KMS-11 (cell line): ENCODE measurements around the gene LRRC73.

Source experiments
- H2AFZ ChIP-seq: fragments of 200-600 bp; sonication (generic); 2 replicates; pipeline ENCODE4 v1.6.1; 2016; ENCODE audit warnings: antibody characterized with exemption, mixed run types, low read depth
- H3K27ac ChIP-seq: fragments of 200-600 bp; sonication (generic); 2 replicates; pipeline ENCODE4 v1.6.1; 2016; ENCODE audit warnings: mild to moderate bottlenecking, mixed run types
- H3K27me3 ChIP-seq: fragments of 200-600 bp; sonication (generic); 2 replicates; pipeline ENCODE4 v1.6.1; 2017; ENCODE audit warnings: mild to moderate bottlenecking, low read depth, mixed run types, moderate library complexity; ENCODE audit not compliant: insufficient read depth
- H3K36me3 ChIP-seq: fragments of 200-600 bp; sonication (generic); 2 replicates; pipeline ENCODE4 v1.6.1; 2017; ENCODE audit warnings: mild to moderate bottlenecking, mixed run types; ENCODE audit not compliant: insufficient read depth
- H3K4me1 ChIP-seq: fragments of 200-600 bp; sonication (generic); 2 replicates; pipeline ENCODE4 v1.6.1; 2016; ENCODE audit warnings: mild to moderate bottlenecking, low read depth, mixed run types; ENCODE audit not compliant: poor library complexity, severe bottlenecking
- H3K4me2 ChIP-seq: fragments of 200-600 bp; sonication (generic); 2 replicates; pipeline ENCODE4 v1.7.0; 2016; ENCODE audit warnings: mild to moderate bottlenecking, mixed run types
- H3K4me3 ChIP-seq: fragments of 200-600 bp; sonication (generic); IDR thresholded peaks from 2 replicates; pipeline ENCODE4 v1.6.1; 2017; ENCODE audit warnings: low read depth, low read length, mixed read lengths; ENCODE audit not compliant: insufficient read depth
- H3K79me2 ChIP-seq: fragments of 200-600 bp; sonication (generic); 2 replicates; pipeline ENCODE4 v1.6.1; 2016; ENCODE audit warnings: low read depth, mixed run types; ENCODE audit not compliant: insufficient read depth
- H3K9ac ChIP-seq: fragments of 200-600 bp; sonication (generic); 2 replicates; pipeline ENCODE4 v1.6.1; 2016; ENCODE audit warnings: mild to moderate bottlenecking, mixed run types
- H4K20me1 ChIP-seq: fragments of 200-600 bp; sonication (generic); 2 replicates; pipeline ENCODE4 v1.6.1; 2016; ENCODE audit warnings: mild to moderate bottlenecking, mixed run types; ENCODE audit not compliant: insufficient read depth
- TF ChIP-seq, protein P1 (sequence below): fragments of 200-600 bp; sonication (generic); conservative IDR thresholded peaks from 2 replicates; pipeline ENCODE4 v1.6.1; 2017; ENCODE audit warnings: low read depth, mild to moderate bottlenecking, antibody characterized with exemption, low read length, moderate library complexity, mixed read lengths

The LRRC73 gene

GRCh38 chr6:43524483-43524961 lies 14.4 kb upstream of the LRRC73 start:
- no peak overlapping the region for H2AFZ ChIP-seq
- peaks cover 30% of the 10 kb centered on the region for H3K4me1 ChIP-seq
- no peak overlapping the region for H3K27ac ChIP-seq
- H3K9ac ChIP-seq = no peak overlapping the region
- H3K79me2 ChIP-seq = peaks cover 11% of the 10 kb centered on the region; the same call in 1 of the 2 replicates
- no peaks in the 10 kb centered on the region for H4K20me1 ChIP-seq
- peaks cover 28% of the 10 kb centered on the region; the same call in 1 of the 2 replicates for H3K36me3 ChIP-seq
- TF ChIP-seq, protein P1, sequence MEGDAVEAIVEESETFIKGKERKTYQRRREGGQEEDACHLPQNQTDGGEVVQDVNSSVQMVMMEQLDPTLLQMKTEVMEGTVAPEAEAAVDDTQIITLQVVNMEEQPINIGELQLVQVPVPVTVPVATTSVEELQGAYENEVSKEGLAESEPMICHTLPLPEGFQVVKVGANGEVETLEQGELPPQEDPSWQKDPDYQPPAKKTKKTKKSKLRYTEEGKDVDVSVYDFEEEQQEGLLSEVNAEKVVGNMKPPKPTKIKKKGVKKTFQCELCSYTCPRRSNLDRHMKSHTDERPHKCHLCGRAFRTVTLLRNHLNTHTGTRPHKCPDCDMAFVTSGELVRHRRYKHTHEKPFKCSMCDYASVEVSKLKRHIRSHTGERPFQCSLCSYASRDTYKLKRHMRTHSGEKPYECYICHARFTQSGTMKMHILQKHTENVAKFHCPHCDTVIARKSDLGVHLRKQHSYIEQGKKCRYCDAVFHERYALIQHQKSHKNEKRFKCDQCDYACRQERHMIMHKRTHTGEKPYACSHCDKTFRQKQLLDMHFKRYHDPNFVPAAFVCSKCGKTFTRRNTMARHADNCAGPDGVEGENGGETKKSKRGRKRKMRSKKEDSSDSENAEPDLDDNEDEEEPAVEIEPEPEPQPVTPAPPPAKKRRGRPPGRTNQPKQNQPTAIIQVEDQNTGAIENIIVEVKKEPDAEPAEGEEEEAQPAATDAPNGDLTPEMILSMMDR = no peak
- H3K4me2 ChIP-seq = no peak overlapping the region
- no peaks in the 10 kb centered on the region for H3K27me3 ChIP-seq
- H3K4me3 ChIP-seq = no peak overlapping the region

DNA sequence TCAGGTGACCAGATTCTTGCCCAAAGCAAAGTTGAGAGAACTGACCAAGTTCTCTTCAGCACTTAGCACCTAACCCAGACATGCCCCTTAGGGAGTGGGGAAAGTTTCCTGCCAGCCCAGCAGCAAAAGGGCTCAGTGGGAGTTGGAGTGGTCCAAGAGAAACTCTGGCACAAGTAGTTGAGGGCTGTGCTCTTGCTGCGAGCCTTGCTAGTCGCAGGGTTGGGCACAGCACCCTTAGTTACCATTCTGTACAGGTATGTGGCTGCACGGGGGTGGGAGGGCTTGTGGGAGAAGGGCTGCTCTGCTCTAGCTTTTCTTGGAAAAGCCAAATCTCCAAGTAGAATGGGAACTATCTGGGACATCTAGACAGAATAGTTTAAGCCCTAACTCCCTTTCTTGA lies 13.1 kb upstream of the LRRC73 start:
- H3K27me3 ChIP-seq = no peaks in the 10 kb centered on the region
- no peak overlapping the region for H3K4me3 ChIP-seq
- TF ChIP-seq, protein P1 = no peak
- peaks cover 24% of the 10 kb centered on the region for H3K79me2 ChIP-seq
- H3K9ac ChIP-seq = no peak overlapping the region
- no peak overlapping the region for H2AFZ ChIP-seq
- H4K20me1 ChIP-seq = no peaks in the 10 kb centered on the region
- peaks cover 40% of the 10 kb centered on the region for H3K4me1 ChIP-seq
- H3K27ac ChIP-seq = no peak overlapping the region
- no peak overlapping the region for H3K4me2 ChIP-seq
- peaks cover 28% of the 10 kb centered on the region; the same call in 1 of the 2 replicates for H3K36me3 ChIP-seq

DNA sequence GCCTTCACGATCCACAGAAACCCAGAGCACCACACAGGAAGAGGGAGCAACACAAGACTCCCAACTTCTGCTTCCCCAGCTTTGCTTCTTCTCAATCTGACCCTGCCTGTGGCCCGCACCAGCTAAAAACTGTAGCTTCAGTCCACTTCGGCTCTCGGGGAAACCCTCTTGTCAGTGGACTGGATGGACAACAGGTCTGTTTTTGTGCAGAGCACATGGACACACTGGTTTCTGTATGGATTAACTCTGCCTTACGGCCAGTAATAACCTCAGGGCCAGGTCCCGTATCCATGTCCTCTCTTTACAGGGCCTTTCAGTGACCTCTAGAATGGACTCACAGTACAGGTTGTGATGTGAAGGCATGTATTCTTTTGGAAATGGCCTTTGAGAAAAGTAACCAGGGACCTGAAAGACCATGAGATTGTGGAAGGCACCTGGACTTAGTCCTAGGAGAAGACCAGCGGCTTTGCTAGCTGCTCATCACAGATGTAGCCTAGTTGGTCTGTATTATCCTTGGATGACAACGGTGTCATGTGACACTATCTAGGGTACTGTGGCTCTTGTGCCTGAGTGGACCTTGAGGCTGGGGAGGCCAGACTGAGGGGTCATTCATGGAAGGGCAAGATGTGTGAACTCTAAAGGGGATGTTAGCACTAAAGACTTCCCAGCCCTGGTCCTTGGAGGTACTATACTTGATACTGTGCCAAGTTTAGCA lies 12.6 kb upstream of the LRRC73 start:
- Histone ChIP-seq H3K4me2 (no peak overlapping the region), H3K9ac (no peak overlapping the region), H3K4me3 (no peak overlapping the region), H3K36me3 (peaks cover 28% of the 10 kb centered on the region; the same call in 1 of the 2 replicates), H3K79me2 (peaks cover 30% of the 10 kb centered on the region), H2AFZ (no peak overlapping the region), H3K4me1 (peaks cover 41% of the 10 kb centered on the region), H3K27ac (no peak overlapping the region), H4K20me1 (no peaks in the 10 kb centered on the region), H3K27me3 (no peaks in the 10 kb centered on the region)
- TF ChIP-seq, protein P1 = no peak

- peak overlapping the region; percentile 7; the same call in 1 of the 2 replicates for H3K4me2 ChIP-seq
- H3K36me3 ChIP-seq = peaks cover 28% of the 10 kb centered on the region; the same call in 1 of the 2 replicates
- peak overlapping the region; percentile 27; the same call in 1 of the 2 replicates for H3K27ac ChIP-seq
- H4K20me1 ChIP-seq = no peaks in the 10 kb centered on the region
- H3K4me1 ChIP-seq = peaks cover 41% of the 10 kb centered on the region
- H3K4me3 ChIP-seq = no peak overlapping the region
- H3K9ac ChIP-seq = no peak overlapping the region
- peaks cover 38% of the 10 kb centered on the region for H3K79me2 ChIP-seq
- TF ChIP-seq, protein P1 = no peak
- no peaks in the 10 kb centered on the region for H3K27me3 ChIP-seq
- no peak overlapping the region for H2AFZ ChIP-seq
Measured at GRCh38 chr6:43521836-43522235, 11.7 kb upstream of the LRRC73 start.
